ENCODE data around the gene ZMYM2.

- TF ChIP-seq CTCF (conservative IDR thresholded peaks at IDR 0.05; ENCODE audit: low read depth, low read length), result no peak
- TF ChIP-seq EZH2 (IDR thresholded peaks at IDR 0.05; ENCODE audit: borderline replicate concordance, low read depth, low read length, poor library complexity, severe bottlenecking), result no peak
Measured at GRCh38 chr13:20065516-20065915, 107.0 kb downstream of the ZMYM2 start.

All from A673 (cell line).